Measurements from ENCODE around the gene RFX8.

Gene RFX8

DNA sequence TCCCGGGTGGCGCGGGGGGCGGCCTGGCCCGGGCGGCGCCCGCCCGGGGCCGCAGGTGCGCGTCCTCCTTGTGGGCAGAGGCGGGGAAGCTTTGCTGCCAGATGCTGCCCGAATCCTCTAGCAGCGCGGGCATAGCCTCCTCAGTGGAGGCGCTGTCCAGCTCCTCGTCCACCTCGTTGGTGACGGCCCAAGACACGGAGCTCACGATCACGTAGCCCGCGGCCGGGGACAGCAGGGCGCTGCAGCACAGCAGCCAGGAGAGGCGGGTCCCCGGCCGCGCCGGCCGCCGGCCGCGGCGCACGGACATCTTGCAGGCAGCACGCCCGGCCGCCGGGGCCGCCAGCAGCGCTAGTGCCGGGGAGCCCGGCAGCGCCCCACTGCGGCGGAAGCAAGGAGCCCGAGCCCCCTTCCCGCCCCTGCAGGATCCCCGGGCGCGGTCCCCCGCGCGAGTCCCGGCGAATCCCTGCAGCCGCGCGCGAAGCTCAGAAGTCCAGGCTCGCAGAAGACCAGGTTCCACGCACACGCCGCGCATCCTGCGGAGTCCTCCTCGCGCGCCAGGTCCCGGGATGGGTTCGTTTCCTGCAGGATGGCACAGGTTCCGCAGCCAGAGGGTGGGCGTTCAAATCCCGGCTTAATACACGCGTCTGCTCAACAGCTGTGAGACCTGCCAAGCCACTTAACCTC, 87.6 kb downstream of the RFX8 start, which contains the start of gene CREG2:
Gene CREG2 (minus strand): TSS at position 353 of the 684 bp plus-strand sequence. CDS start 46 bp downstream, at position 307.
- Histone ChIP-seq H3K9me3 (ENCODE audit: control insufficient read depth, low read depth, low read length) (no peaks in the 10 kb centered on the region), H3K36me3 (ENCODE audit: control insufficient read depth, low read depth, low read length) (no peaks in the 10 kb centered on the region), H3K4me3 (ENCODE audit: low read length) (peak within 1 kb of the TSS; percentile 76), H3K4me1 (ENCODE audit: control insufficient read depth, low read depth, low read length) (peaks cover 3% of the 10 kb centered on the region), H3K9ac (ENCODE audit: low read length) (no peak within 1 kb of the TSS), H3K27me3 (ENCODE audit: control insufficient read depth, insufficient read depth, low read length) (peaks cover 42% of the 10 kb centered on the region), H3K27ac (ENCODE audit: low read length) (no peak within 1 kb of the TSS)

DNA sequence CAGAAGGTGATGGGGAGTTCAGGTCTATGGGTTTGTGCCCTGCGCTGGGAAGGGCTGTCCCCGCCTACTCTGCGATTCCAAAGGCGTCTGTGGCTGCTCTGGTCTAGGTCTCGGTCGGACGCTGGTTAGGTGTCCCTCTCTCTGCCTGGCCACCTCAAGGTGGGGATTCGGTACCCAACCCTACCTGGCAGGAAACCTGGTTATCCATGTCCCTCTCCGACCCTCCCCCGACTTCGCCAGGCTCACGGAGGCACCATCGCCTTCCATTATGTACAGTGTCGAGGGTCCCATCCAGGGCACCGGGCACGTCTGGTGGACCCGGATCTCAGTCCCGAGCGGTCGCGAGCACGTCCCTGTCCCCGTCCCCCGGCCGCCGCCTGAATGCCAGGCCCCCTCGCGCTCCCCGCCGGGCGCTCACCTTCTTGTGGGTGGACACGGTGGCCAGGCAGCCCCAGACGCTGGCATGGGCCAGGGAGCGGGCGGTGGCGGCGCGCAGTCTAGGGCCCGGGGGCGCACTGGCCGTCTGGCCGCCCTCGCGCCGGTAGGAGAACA, 88.2 kb downstream of the RFX8 start:
- Histone ChIP-seq H3K4me1 (ENCODE audit: control insufficient read depth, low read depth, low read length) (peaks cover 3% of the 10 kb centered on the region), H3K4me3 (ENCODE audit: low read length) (peak overlapping the region; percentile 76), H3K27ac (ENCODE audit: low read length) (no peak overlapping the region), H3K36me3 (ENCODE audit: control insufficient read depth, low read depth, low read length) (no peaks in the 10 kb centered on the region), H3K9ac (ENCODE audit: low read length) (no peak overlapping the region), H3K9me3 (ENCODE audit: control insufficient read depth, low read depth, low read length) (no peaks in the 10 kb centered on the region), H3K27me3 (ENCODE audit: control insufficient read depth, insufficient read depth, low read length) (peaks cover 42% of the 10 kb centered on the region)

DNA sequence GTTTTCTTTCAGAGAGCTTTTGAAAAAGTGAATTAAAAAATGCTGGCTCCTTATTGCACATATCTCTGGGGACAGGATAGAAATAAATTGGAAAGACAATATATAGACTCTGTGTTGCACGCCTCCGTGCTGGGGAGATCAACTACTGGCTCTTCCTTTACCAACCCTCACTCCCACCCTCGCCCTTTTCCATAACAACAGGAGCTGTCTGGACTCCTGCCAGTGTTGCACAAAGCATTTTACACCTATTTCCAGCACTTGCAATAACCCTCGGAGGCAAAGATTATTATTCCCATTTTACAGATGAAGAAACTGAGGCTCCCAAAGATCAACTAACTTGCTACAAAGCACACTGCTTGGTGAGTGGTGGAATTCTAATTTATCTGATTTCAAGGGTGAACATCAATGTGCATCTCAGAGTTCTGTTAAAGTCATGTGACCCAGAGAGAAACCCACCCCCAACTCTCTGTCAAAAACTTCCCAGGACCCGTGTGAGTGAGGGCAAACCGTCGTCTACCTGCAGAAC, 91.8 kb downstream of the RFX8 start:
- Histone ChIP-seq H3K27me3 (ENCODE audit: control insufficient read depth, insufficient read depth, low read length) (peaks cover 29% of the 10 kb centered on the region), H3K4me1 (ENCODE audit: control insufficient read depth, low read depth, low read length) (peaks cover 3% of the 10 kb centered on the region)

DNA sequence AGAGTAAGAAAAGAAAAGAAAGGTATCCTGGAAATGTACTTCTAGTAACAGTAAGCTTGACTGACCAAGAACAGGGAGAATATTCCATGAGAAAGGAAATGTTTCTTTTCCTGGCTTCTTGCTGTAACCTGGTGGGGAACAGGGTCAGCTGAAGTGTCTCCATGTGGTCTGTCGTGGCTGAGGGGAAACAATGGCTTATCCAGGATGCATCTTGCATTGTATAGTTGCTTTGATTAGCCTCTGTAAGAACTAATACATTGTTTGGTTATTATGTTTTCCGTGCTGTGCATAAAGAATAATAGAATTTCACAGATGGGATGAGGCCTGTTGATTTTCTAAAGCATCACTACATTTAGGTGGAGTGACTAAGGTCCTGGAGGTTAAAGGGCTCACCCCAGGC, 92.5 kb downstream of the RFX8 start:
- H3K4me3 ChIP-seq (ENCODE audit: low read length), result no peak overlapping the region
- peaks cover 23% of the 10 kb centered on the region for H3K27me3 ChIP-seq (ENCODE audit: control insufficient read depth, insufficient read depth, low read length)
- no peaks in the 10 kb centered on the region for H3K9me3 ChIP-seq (ENCODE audit: control insufficient read depth, low read depth, low read length)
- H3K4me1 ChIP-seq (ENCODE audit: control insufficient read depth, low read depth, low read length), result peaks cover 3% of the 10 kb centered on the region
- no peak overlapping the region for H3K9ac ChIP-seq (ENCODE audit: low read length)
- H3K36me3 ChIP-seq (ENCODE audit: control insufficient read depth, low read depth, low read length), result no peaks in the 10 kb centered on the region
- no peak overlapping the region for H3K27ac ChIP-seq (ENCODE audit: low read length)

More for the DNA sequence above, 91.8 kb downstream of the RFX8 start:
- no peak overlapping the region for H3K27ac ChIP-seq (ENCODE audit: low read length)
- H3K36me3 ChIP-seq (ENCODE audit: control insufficient read depth, low read depth, low read length), result no peaks in the 10 kb centered on the region
- H3K9me3 ChIP-seq (ENCODE audit: control insufficient read depth, low read depth, low read length), result no peaks in the 10 kb centered on the region
- no peak overlapping the region for H3K9ac ChIP-seq (ENCODE audit: low read length)
- no peak overlapping the region for H3K4me3 ChIP-seq (ENCODE audit: low read length)

DNA sequence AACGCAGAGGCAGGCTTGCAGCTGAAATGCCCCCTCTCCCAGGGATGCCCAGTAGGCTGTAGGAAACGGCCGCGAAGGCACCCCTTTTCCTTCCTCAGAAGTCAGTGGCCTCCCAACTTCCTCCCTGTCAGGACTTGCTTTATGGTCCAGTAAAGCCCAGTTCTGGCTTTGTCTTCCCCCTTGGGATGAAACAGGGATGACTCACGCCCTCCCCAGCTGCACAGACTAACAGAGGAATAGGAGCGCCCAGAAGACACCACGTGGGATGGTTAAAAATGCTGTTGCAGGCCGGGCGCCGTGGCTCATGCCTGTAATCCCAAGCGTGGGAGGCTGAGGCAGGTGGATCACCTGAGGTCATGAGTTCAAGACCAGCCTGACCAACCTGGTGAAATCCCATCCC, 94.5 kb downstream of the RFX8 start:
- no peak overlapping the region for H3K4me3 ChIP-seq (ENCODE audit: low read length)
- H3K36me3 ChIP-seq (ENCODE audit: control insufficient read depth, low read depth, low read length), result no peaks in the 10 kb centered on the region
- peaks cover 3% of the 10 kb centered on the region for H3K4me1 ChIP-seq (ENCODE audit: control insufficient read depth, low read depth, low read length)
- no peak overlapping the region for H3K9ac ChIP-seq (ENCODE audit: low read length)
- H3K27ac ChIP-seq (ENCODE audit: low read length), result no peak overlapping the region
- peaks cover 4% of the 10 kb centered on the region for H3K27me3 ChIP-seq (ENCODE audit: control insufficient read depth, insufficient read depth, low read length)
- H3K9me3 ChIP-seq (ENCODE audit: control insufficient read depth, low read depth, low read length), result no peaks in the 10 kb centered on the region

DNA sequence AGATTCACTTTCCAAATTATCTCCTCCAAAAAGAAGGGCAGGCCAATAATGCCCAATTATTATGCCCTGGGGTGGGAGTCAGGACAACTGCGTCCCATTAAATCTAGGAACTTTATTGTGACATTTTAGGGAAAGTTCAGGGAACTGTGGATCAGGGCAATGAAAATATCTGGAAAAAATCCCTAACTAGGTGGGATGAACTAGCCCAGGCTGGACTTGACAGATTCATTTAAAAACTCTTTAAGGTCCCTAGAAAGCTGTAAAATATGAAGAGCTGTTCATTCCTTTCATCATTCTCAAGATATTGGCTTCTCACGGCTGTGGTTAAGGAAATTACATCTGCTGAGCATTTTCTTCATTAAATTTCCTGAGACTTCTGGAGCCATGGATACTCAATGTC, 95.8 kb downstream of the RFX8 start:
- Histone ChIP-seq H3K9ac (ENCODE audit: low read length) (no peak overlapping the region), H3K9me3 (ENCODE audit: control insufficient read depth, low read depth, low read length) (no peaks in the 10 kb centered on the region), H3K4me3 (ENCODE audit: low read length) (no peak overlapping the region), H3K27me3 (ENCODE audit: control insufficient read depth, insufficient read depth, low read length) (no peaks in the 10 kb centered on the region), H3K27ac (ENCODE audit: low read length) (no peak overlapping the region), H3K4me1 (ENCODE audit: control insufficient read depth, low read depth, low read length) (peaks cover 3% of the 10 kb centered on the region), H3K36me3 (ENCODE audit: control insufficient read depth, low read depth, low read length) (no peaks in the 10 kb centered on the region)

DNA sequence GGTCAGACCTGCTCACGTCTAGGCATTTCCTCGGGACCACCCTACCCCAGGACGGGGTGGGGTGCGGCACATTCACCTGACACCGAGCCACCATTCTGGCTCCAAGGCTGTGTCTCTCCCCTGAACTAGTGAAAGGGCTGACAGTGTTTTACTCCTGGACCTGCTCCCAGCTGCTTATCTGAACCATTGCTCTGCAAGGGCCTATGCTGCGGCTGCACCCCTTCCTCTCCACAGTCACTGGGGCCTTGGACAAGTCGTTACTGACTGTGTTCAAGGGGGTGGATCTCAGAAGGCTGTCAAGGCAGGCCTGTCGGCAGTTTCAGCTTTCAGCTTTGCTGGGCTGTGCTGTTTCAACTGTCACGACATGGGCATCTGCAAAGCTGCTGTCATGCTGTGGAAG, 99.3 kb downstream of the RFX8 start:
- Histone ChIP-seq H3K4me1 (ENCODE audit: control insufficient read depth, low read depth, low read length) (no peaks in the 10 kb centered on the region), H3K9ac (ENCODE audit: low read length) (no peak overlapping the region), H3K9me3 (ENCODE audit: control insufficient read depth, low read depth, low read length) (no peaks in the 10 kb centered on the region), H3K27me3 (ENCODE audit: control insufficient read depth, insufficient read depth, low read length) (no peaks in the 10 kb centered on the region), H3K4me3 (ENCODE audit: low read length) (no peak overlapping the region), H3K27ac (ENCODE audit: low read length) (no peak overlapping the region), H3K36me3 (ENCODE audit: control insufficient read depth, low read depth, low read length) (no peaks in the 10 kb centered on the region)

DNA sequence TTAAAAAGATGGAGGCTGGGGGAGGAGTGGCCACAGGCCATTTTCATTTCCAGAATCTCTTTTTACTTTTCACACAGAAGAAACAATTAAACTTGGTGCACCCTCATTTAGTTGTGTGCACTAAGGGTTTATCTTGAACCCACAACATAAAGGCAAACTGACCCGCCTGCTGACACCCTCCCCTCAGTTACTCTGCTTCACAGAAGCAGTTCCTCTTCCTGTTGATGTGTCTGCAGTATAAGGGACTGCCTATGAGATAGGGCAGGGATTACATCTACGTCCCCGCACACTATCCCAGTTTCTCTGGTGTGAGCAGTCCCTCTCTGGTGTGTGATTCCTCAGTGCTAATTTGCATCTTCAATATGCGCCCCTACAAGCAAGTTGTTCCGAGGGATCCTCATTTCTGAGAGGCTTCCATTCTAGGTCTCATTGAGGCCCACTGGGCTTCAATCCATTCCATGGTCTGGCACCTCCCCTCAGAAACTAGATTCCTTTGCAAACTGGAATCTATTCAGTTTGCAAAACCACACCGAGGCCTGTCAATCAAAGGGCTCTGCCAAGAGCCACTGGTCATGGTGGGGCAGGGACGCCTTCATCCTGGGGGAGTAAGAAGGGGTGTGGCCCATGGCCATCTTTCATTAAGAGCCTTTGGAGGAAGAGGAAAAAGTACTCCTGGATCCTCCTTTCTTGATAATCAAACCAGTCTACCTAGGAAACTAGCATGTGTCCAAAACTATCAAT, 99.9 kb downstream of the RFX8 start:
- H3K9ac ChIP-seq (ENCODE audit: low read length), result no peak overlapping the region
- H3K4me1 ChIP-seq (ENCODE audit: control insufficient read depth, low read depth, low read length), result no peaks in the 10 kb centered on the region
- H3K36me3 ChIP-seq (ENCODE audit: control insufficient read depth, low read depth, low read length), result no peaks in the 10 kb centered on the region

DNA sequence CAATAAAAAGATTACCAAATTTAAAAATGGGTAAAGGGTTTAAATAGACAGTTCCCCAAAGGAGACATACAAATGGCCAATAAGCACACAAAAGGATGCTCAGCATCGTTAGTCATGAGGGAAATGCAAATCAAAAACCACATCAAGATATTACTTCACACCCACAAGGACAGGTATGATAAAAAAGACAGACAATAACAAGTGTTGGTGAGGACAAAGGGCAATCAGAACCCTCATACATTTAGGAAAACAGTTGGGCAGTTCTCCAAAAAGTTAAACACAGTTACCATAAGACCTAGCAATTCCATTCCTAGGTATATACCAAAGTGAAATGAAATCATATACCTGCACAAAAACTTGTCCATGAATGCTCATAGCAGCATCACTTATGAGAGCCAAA, 102.1 kb downstream of the RFX8 start:
- Histone ChIP-seq H3K4me3 (ENCODE audit: low read length) (no peak overlapping the region), H3K9me3 (ENCODE audit: control insufficient read depth, low read depth, low read length) (no peaks in the 10 kb centered on the region), H3K9ac (ENCODE audit: low read length) (no peak overlapping the region), H3K4me1 (ENCODE audit: control insufficient read depth, low read depth, low read length) (no peaks in the 10 kb centered on the region), H3K27ac (ENCODE audit: low read length) (no peak overlapping the region), H3K27me3 (ENCODE audit: control insufficient read depth, insufficient read depth, low read length) (no peaks in the 10 kb centered on the region), H3K36me3 (ENCODE audit: control insufficient read depth, low read depth, low read length) (no peaks in the 10 kb centered on the region)

More for the DNA sequence above, 99.9 kb downstream of the RFX8 start:
- H3K4me3 ChIP-seq (ENCODE audit: low read length), result no peak overlapping the region
- H3K27me3 ChIP-seq (ENCODE audit: control insufficient read depth, insufficient read depth, low read length), result no peaks in the 10 kb centered on the region
- no peak overlapping the region for H3K27ac ChIP-seq (ENCODE audit: low read length)
- H3K9me3 ChIP-seq (ENCODE audit: control insufficient read depth, low read depth, low read length), result no peaks in the 10 kb centered on the region

DNA sequence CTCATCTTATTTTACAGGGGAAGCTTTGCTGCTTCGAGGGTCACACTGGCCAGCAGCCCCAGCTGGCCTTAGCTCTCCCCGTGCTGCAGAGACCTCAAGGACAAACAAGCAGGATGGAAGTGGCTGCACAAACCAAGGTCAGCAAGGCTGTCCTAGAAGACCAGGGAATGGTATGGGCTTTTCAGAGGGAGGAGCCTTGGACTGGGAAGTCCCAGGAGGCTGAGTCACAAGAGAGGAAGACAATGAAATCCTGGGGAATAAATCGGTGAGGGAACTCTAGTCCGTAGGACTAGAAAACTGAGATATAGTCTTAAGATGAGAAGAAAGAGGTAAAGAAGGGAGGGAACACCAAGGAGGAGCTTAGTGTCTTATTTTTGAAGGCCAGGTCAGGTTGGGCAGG, 103.3 kb downstream of the RFX8 start:
- H3K27me3 ChIP-seq (ENCODE audit: control insufficient read depth, insufficient read depth, low read length), result no peaks in the 10 kb centered on the region
- H3K27ac ChIP-seq (ENCODE audit: low read length), result no peak overlapping the region
- no peak overlapping the region for H3K9ac ChIP-seq (ENCODE audit: low read length)
- no peaks in the 10 kb centered on the region for H3K36me3 ChIP-seq (ENCODE audit: control insufficient read depth, low read depth, low read length)
- H3K4me3 ChIP-seq (ENCODE audit: low read length), result no peak overlapping the region
- H3K9me3 ChIP-seq (ENCODE audit: control insufficient read depth, low read depth, low read length), result no peaks in the 10 kb centered on the region
- no peaks in the 10 kb centered on the region for H3K4me1 ChIP-seq (ENCODE audit: control insufficient read depth, low read depth, low read length)

DNA sequence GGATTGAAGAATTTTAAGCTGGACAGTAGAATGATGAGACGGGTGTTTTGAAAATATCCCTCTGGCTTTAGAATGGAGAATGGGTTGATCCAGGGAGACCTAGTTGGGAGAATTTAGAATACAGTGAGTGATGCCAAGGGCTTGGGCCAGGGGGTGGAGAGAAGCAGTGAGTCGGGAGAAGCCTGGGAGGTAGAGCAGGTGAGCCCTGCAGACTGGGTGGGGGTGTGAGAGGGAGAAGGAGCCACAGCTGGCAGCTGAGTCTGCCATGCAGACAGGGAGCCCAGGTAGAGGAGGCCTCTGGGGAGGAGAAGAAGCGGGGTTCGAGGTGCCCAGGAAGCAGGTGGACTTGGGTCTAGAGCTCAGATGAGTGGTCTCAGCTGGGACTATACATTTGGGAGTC, 105.8 kb downstream of the RFX8 start:
- no peaks in the 10 kb centered on the region for H3K4me1 ChIP-seq (ENCODE audit: control insufficient read depth, low read depth, low read length)
- no peaks in the 10 kb centered on the region for H3K36me3 ChIP-seq (ENCODE audit: control insufficient read depth, low read depth, low read length)
- no peaks in the 10 kb centered on the region for H3K27me3 ChIP-seq (ENCODE audit: control insufficient read depth, insufficient read depth, low read length)
- no peak overlapping the region for H3K9ac ChIP-seq (ENCODE audit: low read length)
- H3K27ac ChIP-seq (ENCODE audit: low read length), result no peak overlapping the region
- H3K9me3 ChIP-seq (ENCODE audit: control insufficient read depth, low read depth, low read length), result no peaks in the 10 kb centered on the region
- no peak overlapping the region for H3K4me3 ChIP-seq (ENCODE audit: low read length)

All from iPS-18a (cell line).